Stimulated activated CD8-positive, alpha-beta memory T cell treated with anti-CD3 and anti-CD28 coated beads, Interleukin-4, amount 100 ng/mL, for 24 hours (primary cell): Measurements from ENCODE around the gene TTC9C.
"Not testable (repeated sequence)": the region's sequence is repeated elsewhere in the genome, so short reads cannot be mapped to it uniquely, and the experiment has no call there.

ENCODE experiments used
- DNase-seq: peaks from one replicate; pipeline ENCODE4 v3.0.0-alpha.2; 2020; ENCODE audit warnings: low read depth

The TTC9C gene

DNA sequence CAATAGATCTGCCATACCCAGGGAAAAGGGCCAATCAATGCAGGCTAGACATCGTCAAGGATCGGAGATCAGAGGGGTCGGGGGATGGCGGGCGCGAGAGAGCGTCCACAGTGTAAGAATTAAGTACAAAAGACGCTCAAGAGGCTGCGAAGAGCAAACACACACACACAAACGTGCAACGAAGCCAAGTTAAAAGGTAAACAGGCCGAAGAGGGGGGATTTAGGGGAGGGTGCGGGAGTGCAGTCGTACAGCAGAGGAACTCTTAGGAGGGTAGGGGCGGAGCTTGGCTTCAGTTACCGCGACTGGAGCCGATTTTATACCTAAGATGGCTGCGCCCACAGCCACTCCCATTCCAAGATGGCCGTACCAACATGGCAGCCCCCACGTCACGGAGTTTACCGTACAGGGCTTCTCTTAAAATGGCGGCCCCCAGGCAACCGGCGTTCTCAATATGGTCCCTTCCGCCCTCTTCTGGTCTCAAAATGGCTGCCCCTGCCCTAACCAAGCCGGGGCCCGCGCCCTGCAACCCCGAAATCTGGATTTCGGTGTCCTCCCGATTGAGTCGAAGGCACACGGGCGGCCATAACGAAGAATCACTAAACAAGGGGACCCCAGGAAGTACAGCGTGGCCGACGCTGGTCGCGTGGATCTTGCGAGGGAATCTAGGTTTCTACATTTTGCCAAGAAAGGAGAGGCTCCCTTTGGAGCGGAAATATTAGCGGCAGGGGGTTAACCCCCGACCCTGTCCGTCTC, 18.9 kb upstream of the TTC9C start:
- peak; percentile 91 for DNase-seq

DNA sequence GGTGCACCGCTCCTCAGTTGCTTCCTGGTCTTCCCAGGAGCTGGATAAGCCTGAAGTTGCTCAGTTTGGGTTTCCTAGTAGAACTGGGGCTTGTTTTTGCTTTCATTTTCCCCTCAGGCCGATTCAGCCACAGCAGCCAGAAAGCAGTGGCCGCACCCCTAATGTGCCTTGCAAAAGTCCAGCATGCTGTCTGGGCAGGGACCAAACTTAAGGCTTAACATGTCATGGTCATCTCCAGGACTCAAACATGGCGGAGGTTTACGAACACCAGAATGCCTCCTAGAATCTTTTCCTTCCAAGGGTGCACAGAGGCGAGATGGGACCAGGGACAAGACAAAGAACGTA, 18.3 kb upstream of the TTC9C start:
- no peak for DNase-seq

DNA sequence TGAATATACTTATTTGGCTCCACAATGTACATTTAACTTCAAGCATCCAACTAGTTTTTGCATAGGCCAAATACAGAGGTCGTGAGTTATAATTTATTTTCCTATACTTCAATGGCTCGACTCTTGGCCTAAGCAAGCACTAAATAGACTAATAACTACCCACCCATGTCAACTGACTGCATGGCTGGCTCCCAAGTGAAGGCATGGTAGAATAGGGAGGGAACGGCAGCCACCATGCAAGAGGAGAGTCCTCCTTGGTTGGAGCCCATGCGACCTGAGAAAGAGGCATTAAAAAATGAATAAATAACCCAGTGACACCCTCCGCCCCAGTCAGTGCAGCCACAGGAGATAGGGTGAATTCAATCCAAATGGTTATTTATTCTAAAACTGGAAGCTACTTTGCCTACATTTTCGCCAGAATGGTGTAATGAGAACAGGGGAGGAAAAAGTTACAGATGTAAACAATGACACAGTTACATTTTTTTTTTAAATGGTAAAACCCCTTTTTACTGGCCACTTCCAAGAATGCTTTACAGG, 15.9 kb upstream of the TTC9C start:
- no peak for DNase-seq

DNA sequence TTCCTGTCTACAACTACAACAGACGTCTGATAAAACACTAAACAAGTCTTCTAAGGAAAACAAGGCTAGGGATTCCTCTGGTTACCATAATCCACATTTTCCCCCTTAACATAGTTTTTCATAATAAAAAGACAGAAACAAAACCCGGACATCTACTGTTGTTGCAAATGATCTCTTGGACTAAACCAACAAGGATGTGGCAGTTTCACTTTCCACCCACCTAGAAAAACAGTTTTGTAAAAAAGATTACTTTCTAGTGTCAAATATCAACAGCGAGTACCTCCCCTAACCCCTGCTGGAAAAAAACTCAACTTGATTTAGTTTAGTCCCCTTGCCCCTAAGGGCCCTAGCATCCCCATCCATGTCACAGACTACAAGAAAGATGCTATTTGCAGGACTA, 15.4 kb upstream of the TTC9C start:
- DNase-seq, result no peak

DNA sequence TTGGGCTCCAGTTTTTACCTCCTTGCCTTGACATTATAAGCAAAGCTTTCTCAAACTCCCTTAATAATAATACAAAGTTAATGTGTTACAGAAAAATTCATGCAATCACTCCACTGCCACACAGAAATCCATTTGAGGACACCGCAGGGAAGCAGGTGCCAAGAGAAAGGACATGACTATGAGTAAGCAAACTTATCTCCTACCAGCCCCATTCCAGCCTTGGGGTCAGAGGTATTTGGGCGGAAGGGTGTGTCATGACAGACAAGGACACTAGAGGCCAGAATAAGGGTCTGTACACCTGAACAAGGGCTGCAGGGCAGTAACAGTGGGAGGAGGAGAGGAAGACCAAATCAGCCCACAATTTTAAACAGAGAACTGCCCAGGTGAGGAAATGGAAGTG, 14.9 kb upstream of the TTC9C start:
- DNase-seq, result no peak

DNA sequence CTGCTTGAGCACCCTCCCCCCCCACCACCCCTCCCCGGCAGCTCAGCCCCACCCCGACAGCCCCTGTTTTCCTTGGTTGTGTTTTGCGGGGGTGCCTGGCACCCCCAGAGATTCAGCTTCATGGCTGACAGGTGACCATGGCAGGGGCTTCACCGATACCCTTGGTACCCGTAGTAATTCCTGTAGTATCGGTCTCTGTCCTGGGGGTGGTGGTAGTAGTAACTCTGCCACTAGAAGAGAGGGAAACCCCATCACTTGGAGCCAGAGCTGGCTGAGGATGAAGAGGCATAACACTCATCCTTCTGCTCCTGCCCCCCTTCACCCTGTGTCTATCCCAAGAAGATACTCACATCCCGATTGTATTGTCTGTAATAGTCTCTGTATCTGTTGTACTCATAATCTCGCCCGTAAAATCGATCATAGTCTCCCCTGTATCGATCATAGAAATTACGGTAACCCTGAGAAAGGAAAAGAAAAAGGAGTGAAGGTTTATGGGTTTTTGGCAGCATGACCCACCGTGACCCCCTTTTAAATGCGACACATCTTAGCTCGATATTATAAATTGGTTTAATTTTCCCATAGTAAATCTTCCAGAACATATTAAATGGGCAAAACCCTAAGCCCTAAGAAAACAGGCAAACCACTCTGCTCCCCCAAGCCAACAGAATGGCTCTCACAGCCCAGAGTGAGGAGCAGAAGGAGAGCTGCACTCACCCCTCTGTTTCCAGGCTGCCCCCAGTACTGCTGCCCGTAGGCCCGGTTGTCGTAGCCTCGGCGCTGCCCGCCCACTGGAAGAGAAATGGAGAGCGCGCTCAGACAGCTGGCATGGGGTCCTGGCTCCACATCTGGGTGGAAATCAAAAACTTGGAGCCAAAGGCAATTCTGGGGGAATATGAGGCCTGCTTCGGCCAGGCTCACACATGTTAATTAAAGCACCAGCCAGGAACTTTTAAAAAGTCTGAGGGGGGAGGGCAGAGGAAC, 12.8 kb upstream of the TTC9C start:
- no peak for DNase-seq

DNA sequence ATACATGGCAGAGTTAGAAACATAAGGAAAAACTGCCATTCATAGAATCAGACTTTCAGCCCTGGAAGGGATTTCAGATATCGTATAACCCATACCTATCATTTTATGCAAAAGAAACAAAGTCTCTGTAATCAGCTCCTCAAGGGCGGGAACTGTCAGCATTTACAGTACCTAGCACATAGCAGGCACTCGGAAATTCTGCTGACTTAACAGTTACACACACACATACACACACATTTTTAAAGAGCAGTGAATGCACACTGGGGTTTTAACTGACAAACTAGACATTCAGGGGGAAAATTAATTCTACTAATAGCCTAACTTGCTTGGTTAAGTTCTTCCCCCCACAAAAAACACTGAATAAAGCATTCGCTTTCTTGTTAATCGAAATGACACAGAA, 12.1 kb upstream of the TTC9C start:
- DNase-seq, result no peak

DNA sequence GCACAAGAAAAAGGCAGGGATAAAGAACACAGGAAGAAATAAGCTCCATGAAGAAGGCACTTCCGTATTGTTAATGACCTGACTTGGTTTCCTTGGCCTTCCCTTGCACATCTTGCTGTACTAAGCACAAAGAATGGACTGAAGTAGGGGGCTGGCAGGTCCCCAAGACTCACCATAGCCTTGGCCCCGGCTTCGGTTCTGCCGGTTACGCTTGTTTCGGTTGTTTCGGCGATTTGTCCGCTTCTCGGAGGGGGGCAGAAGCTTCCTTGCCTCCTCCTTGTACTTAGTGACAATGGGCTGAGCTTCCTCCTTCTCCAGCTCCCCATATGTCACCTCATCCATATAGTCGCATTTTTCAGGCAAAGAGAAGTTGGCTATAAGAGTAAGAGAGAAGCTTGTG, 11.5 kb upstream of the TTC9C start:
- DNase-seq, result no peak

DNA sequence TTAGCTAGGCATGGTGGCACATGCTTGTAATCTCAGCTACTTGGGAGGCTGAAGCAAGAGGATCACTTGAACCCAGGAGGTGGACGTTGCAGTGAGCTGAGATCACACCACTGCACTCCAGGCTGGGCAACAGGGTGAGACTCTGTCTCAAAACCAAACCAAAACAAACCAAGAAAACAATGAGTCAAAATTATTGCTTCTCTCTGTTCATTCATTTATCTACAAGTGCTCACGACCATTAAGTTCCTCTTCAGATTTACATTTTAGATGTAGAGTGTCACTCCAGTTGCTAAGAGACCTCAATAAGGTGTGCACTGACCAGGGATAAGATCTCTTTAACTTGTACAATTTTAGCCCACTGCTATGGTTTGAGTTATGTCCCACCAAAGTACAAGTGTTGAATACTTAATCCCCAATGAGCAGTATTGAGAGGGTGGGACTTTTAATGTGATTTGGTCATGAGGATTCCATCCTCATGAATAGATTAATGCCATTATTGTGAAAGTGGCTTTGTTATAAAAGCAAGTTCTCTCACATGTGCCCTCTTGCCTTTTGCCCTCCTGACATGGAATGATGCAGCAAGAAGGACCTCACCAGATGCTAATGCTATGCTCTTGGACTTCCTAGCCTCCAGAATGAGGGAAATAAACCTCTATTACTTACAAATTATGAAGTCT, 8.8 kb upstream of the TTC9C start:
- no peak for DNase-seq

DNA sequence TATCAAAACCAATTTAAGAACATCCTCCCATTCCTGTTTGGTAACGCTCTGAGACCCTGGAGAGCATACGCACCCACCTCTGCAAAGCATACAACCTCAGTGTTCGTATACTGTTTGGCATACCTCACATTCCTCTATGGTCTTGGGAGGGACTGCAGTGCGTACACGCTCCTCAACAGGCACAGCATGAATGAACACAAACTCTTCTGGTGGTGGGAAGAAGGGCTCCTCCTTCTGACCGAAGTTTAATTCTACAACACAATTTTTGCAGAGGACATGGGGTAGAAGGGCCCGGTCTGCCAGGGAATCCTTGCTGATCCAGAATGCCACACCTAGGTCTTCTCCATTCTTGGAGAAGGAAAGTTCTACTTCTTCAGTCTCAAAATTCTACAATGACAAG, 6.3 kb upstream of the TTC9C start:
- no peak for DNase-seq

DNA sequence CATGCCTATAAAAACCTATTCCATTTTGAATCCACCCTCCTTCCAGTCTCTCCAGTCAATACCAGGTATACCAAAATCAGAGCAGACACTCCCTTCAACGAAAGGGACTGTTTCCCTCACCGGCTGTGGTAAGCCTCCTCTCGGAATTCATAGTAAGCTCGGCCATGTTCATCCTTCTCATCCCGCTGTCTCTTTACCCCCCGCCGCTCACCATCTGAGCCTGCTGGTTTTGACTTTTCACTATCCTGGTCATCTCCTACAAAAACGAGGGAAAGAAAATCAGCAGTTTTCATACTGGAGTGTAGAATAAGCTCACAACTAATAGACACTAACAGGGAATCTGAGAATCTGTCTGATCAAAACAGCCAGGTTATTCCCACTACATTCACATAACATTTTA, 4.1 kb upstream of the TTC9C start:
- DNase-seq, result no peak

DNA sequence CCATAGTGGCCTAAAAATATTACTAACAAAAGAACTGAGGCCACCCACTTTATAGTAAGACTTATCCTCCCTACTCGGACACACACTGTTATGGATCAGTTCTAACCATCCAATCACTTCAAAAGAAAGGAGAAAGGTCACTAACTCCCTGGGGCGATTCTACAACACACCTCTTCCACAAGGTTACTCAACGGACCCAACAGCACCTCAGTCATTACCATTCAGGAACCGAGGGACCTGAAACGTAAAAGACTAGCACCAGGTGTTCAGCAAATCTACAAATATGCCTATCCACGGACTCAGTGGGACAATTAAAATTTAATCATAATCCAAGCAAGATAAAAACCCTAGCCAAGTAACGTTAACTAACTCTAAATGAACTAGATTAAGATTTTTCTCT, 2.6 kb upstream of the TTC9C start:
- no peak for DNase-seq

DNA sequence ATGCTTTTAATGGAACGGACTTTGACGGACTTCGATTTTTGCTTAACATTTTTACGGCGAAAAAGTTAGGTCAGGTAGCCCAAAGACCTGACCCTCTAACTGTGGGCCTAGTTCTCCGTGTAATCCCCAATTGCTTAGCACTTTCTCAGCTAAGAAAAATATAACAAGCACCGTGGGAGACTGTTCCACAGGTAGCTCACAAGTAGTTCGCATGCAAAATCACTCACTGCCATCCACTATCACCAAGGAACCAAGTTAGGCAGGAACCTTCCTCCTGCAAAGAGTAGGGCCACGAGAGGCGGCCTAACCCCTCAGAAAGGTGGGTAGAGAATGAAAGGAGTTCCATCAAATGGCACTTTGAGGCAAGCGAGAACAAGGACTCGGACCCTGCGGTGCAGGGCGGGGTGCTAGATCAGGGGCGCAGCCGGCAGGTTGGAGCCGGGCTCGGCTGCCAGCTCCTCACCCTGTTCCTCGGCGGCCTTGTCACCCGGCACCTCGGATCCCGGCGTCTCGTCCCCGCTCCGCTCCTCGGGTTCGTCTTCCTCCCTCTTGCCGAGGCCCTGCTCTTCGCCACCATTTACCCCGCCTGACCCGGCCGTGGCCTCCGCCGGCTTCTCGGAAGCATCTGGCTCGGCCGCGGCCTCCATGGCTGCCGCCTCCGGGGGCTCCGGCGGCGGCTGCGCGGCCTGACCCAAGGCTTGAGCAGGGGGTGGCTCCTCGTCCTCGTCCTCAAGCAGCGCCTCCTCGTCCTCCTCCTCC, 2.0 kb upstream of the TTC9C start:
- DNase-seq, result no peak

DNA sequence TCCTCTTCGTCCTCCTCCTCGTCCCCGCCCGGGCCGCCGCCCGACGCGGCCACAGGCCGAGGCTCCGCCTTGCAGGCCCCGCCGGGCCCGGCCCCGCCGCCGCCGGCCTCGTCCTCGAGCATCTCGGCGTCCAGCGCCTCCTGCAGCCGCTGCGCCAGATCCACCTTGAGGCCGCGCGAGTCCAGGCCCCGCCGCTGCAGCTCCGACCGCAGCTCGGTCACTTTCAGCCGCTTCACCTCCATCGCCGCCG, 1.4 kb upstream of the TTC9C start:
- no peak for DNase-seq

DNA sequence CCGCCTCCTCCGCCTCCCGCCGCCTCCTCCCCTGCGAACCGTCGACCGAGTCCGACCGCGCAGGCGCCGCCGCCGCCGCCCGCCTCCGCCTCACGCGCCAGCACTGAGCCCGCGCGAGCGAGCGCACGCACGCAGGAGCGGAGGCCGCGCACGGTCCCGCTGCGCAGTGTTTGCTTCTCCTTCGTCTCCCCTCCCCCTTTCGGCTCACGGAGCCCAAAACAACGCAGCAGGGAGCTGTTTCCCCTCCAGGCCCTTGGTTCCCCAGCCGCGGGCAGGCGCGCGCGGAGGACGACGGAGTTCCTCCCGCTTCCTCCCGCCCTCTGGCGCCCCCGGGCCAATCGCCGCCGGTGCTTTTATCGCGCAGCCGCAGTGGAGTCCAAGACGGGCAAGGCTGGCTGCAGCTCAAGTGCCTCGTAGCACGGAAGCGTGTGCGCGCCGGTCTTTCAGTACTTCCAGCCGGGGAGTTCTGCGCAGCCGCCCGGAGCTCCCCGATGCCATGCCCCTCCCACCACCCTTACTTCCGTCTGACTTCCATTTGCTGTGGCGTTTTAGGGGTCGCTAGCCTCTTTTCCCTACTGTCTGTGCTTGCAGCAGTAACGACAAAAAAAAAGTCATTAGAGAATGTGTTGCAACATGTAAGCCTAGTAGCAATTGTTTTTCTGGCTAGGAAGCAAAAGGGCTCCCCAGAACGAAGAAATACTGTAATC, 968 bp upstream of the TTC9C start, which contains the start of gene HNRNPUL2:
TSS of gene HNRNPUL2 (minus strand) at position 293 of the 707 bp plus-strand sequence. CDS start 301 bp downstream, outside the sequence.
- peak; percentile 98 for DNase-seq

DNA sequence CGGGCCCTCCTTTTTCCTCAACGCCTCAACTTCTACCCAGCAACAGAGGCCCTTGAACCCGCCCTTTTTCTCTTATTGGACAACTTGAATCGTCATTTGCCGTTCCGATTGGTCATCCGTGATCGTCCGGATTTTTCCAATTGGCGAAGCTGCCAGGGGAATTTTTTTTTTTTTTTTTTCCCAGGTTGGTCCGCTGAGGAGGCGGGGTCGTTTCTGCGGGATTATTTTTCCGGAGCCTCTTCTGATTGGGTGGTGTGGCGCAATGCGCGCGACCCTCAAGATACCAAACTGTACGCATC, 465 bp upstream of the TTC9C start:
- peak; percentile 63 for DNase-seq

DNA sequence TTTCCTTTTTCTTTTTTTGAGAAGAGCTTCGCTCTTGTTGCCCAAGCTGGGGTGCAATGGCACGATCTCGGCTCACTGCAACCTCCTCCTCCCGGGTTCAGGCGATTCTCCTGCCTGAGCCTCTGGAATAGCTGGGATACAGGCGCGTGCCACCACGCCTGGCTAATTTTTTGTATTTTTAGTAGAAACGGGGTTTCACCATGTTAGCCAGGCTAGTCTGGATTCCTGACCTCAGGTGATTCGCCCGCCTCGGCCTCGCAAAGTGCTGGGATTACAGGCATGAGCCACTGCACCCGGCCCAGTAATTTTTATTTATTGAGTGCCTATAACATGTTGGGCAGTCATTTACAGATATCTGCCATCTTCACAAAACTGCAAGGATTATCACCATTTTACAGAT, 1.8 kb downstream of the TTC9C start:
- not testable (repeated sequence) for DNase-seq

DNA sequence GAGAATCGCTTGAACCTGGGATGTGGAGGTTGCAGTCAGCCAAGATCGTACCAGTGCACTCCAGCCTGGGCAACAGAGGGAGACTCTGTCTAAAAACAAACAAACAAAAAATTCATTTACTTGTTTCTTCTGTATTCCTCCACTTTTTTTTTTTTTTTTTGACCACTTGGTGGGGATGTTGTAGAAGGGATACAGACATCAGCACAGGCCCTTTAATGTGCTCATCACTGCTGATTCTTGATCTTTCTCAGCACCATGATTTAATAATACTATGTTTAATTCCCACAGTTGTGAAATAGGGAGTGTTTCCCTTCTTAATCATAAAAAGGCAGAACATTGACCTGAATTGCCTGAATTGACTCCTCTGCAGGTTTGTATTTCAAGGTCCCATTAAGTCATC, 4.5 kb downstream of the TTC9C start:
- no peak for DNase-seq

DNA sequence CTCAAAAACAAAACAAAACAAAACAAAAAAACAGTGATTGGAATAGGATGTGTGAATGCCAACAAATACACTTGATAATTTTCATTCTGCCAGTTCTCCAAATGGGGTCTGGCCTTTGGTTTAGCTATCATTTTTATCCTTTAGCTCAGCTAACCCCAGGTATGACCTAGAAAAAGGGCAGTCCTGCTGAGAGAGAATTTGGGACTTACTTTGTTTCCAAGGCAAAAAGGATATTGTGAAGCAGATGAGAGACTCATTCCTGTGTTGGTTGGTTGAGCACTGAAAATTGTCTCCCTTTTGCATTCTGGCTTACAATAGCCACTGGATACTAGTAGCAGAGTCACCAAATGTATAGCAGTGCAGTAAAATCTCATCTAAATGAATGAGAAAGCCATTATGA, 8.9 kb downstream of the TTC9C start:
- DNase-seq, result no peak

DNA sequence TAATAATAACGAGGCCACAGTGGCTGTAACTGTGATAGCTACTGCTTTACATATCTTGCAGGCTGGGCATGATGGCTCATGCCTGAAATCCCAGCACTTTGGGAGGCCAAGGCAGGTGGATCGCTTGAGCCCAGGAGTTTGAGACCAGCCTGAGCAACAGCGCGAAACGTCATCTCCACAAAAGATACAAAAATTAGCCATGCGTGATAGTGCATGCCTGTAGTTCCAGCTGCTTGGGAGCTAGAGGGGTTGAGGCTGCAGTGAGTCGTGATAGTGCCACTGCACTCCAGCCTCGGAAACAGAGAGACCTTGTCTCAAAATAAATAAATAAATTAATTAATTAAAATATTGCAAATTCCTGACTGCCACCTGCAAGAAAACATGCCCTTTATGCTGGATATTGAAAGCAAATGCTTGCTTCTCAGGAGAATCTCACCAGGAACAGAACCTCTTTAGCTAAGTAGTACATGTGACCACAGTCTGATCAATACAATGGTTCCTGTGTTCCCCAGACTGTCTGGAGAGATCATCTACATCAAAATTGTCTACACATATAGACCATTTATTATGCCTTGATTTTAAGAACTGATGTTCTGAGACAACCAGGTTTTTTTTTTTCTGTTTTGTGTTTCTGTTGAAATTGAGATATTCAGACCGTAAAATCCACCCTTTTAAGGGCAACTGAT, 19.3 kb downstream of the TTC9C start:
- no peak for DNase-seq

DNA sequence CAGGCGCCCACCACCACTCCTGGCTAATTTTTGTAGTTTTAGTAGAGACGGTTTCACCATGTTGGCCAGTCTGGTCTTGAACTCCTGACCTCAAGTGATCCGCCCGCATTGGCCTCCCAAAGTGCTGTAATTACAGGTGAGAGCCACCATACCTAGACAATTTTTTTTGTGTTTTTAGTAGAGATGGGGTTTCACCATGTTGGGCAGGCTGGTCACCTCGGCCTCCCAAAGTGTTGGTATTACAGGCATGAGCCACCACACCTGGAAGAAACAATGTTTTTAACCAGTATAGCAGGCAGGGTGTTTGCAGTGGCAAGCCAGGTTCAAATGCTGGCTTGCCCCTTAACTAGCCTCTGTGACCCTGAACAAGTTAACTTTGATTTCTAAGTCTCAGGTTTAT, 21.6 kb downstream of the TTC9C start:
- not testable (repeated sequence) for DNase-seq
